WTC11 (cell line): Measurements from ENCODE around the gene SERPINF2.

Experiments used
- ETV6 ChIP-seq: sonication (generic); formaldehyde crosslinking; IDR thresholded peaks from 2 replicates; pipeline ENCODE4 v1.8.1; 2022; ENCODE audit warnings: mild to moderate bottlenecking, missing genetic modification reagents
- IRF2 ChIP-seq: sonication (generic); formaldehyde crosslinking; IDR thresholded peaks from 2 replicates; pipeline ENCODE4 v1.8.0; 2022; ENCODE audit warnings: low read depth, missing genetic modification reagents, borderline replicate concordance
- KAT7 ChIP-seq: sonication (generic); formaldehyde crosslinking; IDR thresholded peaks from 2 replicates; pipeline ENCODE4 v1.8.1; 2023; ENCODE audit warnings: missing genetic modification reagents, mild to moderate bottlenecking, borderline replicate concordance
- MXD4 ChIP-seq: fragments of 250-450 bp; sonication (Bioruptor Pico); IDR thresholded peaks from 2 replicates; pipeline ENCODE4 v1.8.0; 2021; ENCODE audit warnings: mild to moderate bottlenecking, moderate library complexity, borderline replicate concordance
- NFYB ChIP-seq: sonication (generic); formaldehyde crosslinking; conservative IDR thresholded peaks from 2 replicates; pipeline ENCODE4 v1.8.0; 2022; ENCODE audit warnings: low read depth, missing genetic modification reagents
- OVOL2 ChIP-seq: fragments of 250-450 bp; sonication (Bioruptor Pico); IDR thresholded peaks from 2 replicates; pipeline ENCODE4 v1.9.0; 2021; ENCODE audit warnings: mild to moderate bottlenecking, borderline replicate concordance
- RORB ChIP-seq: fragments of 250-450 bp; sonication (Bioruptor Pico); IDR thresholded peaks from 2 replicates; pipeline ENCODE4 v1.9.0; 2021; ENCODE audit warnings: mild to moderate bottlenecking
- SP1 ChIP-seq: sonication (generic); formaldehyde crosslinking; conservative IDR thresholded peaks from 2 replicates; pipeline ENCODE4 v1.8.1; 2022; ENCODE audit warnings: missing genetic modification reagents
- ZBTB21 ChIP-seq: sonication (generic); formaldehyde crosslinking; IDR thresholded peaks from 2 replicates; pipeline ENCODE4 v1.8.1; 2023; ENCODE audit warnings: mild to moderate bottlenecking, missing genetic modification reagents, borderline replicate concordance
- TF ChIP-seq, protein P1 (sequence below): fragments of 200-600 bp; IDR thresholded peaks from 2 replicates; pipeline ENCODE4 v1.8.0; 2022; ENCODE audit warnings: antibody characterized with exemption
- TF ChIP-seq, protein P2 (sequence below): sonication (generic); formaldehyde crosslinking; conservative IDR thresholded peaks from 2 replicates; pipeline ENCODE4 v1.8.1; 2022; ENCODE audit warnings: mild to moderate bottlenecking, missing genetic modification reagents
- TF ChIP-seq, protein P3 (sequence below): fragments of 250-450 bp; sonication (Bioruptor Pico); IDR thresholded peaks from 2 replicates; pipeline ENCODE4 v1.9.0; 2021; ENCODE audit warnings: mild to moderate bottlenecking, borderline replicate concordance
- TF ChIP-seq, protein P4 (sequence below): sonication (generic); formaldehyde crosslinking; IDR thresholded peaks from 2 replicates; pipeline ENCODE4 v1.8.0; 2022; ENCODE audit warnings: mild to moderate bottlenecking, missing genetic modification reagents
- TF ChIP-seq, protein P5 (sequence below): sonication (generic); formaldehyde crosslinking; IDR thresholded peaks from 2 replicates; pipeline ENCODE4 v1.8.0; 2022; ENCODE audit warnings: mild to moderate bottlenecking, missing genetic modification reagents

DNA sequence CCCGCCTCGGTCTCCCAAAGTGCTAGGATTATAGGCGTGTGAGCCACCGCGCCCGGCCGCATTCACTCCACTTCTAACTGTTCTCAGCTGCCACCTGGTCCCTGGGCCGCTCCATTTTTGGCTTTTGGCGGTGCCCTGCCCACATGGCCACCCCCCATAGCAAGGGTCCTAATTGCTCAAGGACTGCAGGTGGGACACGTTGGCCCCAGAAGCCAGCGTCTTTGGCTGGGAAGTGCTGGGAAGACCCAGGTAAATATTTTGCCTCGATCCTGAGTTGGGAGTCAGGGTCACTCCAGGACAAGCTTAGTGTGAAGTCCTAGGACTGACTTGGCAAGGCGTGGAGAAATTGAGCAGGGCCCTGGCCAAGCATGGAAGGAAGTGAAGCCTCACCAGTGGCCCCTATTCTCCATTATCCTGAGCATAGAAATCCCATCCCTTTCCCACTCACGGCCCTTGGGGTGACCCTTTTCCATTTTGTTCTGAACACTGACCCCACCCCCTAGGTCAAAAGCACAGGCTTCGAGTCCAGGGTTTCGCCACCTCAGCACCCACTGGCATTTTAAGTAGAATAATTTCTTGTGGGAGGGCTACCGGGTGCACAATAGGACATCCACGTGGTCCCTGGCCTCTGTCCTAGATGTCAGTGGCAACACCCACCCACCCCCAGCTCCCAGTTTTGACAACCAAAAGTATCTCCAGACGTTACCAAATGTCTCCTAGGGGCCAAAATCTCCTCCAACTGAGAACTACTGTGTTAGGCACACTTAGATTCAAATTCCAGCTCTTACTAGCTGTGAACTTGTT, 24.1 kb upstream of the SERPINF2 start:
- TF ChIP-seq, protein P1, sequence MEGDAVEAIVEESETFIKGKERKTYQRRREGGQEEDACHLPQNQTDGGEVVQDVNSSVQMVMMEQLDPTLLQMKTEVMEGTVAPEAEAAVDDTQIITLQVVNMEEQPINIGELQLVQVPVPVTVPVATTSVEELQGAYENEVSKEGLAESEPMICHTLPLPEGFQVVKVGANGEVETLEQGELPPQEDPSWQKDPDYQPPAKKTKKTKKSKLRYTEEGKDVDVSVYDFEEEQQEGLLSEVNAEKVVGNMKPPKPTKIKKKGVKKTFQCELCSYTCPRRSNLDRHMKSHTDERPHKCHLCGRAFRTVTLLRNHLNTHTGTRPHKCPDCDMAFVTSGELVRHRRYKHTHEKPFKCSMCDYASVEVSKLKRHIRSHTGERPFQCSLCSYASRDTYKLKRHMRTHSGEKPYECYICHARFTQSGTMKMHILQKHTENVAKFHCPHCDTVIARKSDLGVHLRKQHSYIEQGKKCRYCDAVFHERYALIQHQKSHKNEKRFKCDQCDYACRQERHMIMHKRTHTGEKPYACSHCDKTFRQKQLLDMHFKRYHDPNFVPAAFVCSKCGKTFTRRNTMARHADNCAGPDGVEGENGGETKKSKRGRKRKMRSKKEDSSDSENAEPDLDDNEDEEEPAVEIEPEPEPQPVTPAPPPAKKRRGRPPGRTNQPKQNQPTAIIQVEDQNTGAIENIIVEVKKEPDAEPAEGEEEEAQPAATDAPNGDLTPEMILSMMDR = no peak
- no peak for TF ChIP-seq OVOL2 (CRISPR knock-in tag)
- TF ChIP-seq RORB (CRISPR knock-in tag) = no peak
- TF ChIP-seq ZBTB21 = no peak
- TF ChIP-seq, protein P2, sequence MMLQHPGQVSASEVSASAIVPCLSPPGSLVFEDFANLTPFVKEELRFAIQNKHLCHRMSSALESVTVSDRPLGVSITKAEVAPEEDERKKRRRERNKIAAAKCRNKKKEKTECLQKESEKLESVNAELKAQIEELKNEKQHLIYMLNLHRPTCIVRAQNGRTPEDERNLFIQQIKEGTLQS (CRISPR knock-in tag) = no peak
- no peak for TF ChIP-seq SP1 (CRISPR knock-in tag)
- TF ChIP-seq IRF2 (CRISPR knock-in tag) = no peak
- no peak for TF ChIP-seq NFYB
- TF ChIP-seq, protein P3, sequence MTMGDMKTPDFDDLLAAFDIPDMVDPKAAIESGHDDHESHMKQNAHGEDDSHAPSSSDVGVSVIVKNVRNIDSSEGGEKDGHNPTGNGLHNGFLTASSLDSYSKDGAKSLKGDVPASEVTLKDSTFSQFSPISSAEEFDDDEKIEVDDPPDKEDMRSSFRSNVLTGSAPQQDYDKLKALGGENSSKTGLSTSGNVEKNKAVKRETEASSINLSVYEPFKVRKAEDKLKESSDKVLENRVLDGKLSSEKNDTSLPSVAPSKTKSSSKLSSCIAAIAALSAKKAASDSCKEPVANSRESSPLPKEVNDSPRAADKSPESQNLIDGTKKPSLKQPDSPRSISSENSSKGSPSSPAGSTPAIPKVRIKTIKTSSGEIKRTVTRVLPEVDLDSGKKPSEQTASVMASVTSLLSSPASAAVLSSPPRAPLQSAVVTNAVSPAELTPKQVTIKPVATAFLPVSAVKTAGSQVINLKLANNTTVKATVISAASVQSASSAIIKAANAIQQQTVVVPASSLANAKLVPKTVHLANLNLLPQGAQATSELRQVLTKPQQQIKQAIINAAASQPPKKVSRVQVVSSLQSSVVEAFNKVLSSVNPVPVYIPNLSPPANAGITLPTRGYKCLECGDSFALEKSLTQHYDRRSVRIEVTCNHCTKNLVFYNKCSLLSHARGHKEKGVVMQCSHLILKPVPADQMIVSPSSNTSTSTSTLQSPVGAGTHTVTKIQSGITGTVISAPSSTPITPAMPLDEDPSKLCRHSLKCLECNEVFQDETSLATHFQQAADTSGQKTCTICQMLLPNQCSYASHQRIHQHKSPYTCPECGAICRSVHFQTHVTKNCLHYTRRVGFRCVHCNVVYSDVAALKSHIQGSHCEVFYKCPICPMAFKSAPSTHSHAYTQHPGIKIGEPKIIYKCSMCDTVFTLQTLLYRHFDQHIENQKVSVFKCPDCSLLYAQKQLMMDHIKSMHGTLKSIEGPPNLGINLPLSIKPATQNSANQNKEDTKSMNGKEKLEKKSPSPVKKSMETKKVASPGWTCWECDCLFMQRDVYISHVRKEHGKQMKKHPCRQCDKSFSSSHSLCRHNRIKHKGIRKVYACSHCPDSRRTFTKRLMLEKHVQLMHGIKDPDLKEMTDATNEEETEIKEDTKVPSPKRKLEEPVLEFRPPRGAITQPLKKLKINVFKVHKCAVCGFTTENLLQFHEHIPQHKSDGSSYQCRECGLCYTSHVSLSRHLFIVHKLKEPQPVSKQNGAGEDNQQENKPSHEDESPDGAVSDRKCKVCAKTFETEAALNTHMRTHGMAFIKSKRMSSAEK (CRISPR knock-in tag) = no peak
- TF ChIP-seq MXD4 (CRISPR knock-in tag) = no peak
- TF ChIP-seq ETV6 (CRISPR knock-in tag) = no peak
- TF ChIP-seq, protein P4, sequence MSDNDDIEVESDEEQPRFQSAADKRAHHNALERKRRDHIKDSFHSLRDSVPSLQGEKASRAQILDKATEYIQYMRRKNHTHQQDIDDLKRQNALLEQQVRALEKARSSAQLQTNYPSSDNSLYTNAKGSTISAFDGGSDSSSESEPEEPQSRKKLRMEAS (CRISPR knock-in tag) = no peak
- TF ChIP-seq, protein P5, sequence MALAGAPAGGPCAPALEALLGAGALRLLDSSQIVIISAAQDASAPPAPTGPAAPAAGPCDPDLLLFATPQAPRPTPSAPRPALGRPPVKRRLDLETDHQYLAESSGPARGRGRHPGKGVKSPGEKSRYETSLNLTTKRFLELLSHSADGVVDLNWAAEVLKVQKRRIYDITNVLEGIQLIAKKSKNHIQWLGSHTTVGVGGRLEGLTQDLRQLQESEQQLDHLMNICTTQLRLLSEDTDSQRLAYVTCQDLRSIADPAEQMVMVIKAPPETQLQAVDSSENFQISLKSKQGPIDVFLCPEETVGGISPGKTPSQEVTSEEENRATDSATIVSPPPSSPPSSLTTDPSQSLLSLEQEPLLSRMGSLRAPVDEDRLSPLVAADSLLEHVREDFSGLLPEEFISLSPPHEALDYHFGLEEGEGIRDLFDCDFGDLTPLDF (CRISPR knock-in tag) = no peak
- no peak for TF ChIP-seq KAT7 (CRISPR knock-in tag)
